IMR-90 (cell line): ENCODE results near the gene PZP. TPM values are rescaled to one million over a fixed set of nuclear protein-coding genes. Genes with fewer than 3 reads are reported as not detected.

Experiments
- ATAC-seq: fragments of 200-7000 bp; cut with Tn5 transposase; 2 replicates; pipeline ENCODE4 v1.9.1; 2020; ENCODE audit warnings: low read depth, mild to moderate bottlenecking, moderate library complexity
- BruUV-seq: library from RNA; stranded (reverse); fragments of 400-500 nt; replicated peaks from 2 replicates; lab custom pipeline; 2021; lab: Mats Ljungman, UMichigan
- CTCF ChIA-PET: fragments of 300-600 bp; formaldehyde crosslinking; extraction: SDS; loops from one replicate; lab custom pipeline; 2021; ENCODE audit warnings: antibody characterized with exemption; lab: Yijun Ruan, JAX
- POLR2A ChIA-PET: fragments of 300-600 bp; sonication (Branson Sonifier 250); formaldehyde crosslinking; loops from one replicate; lab custom pipeline; 2022; ENCODE audit warnings: antibody characterized with exemption; ENCODE audit not compliant: unreplicated experiment; lab: Charles Lee
- DNase-seq: peaks from one replicate; pipeline ENCODE4 v3.0.0; 2013
- H2AFZ ChIP-seq: replicated peaks from 2 replicates; pipeline ENCODE3; 2013; ENCODE audit warnings: low read length, mild to moderate bottlenecking; ENCODE audit not compliant: poor library complexity
- H2AK5ac ChIP-seq: 2 replicates; pipeline ENCODE4 v1.6.1; 2013; ENCODE audit warnings: low read depth, low read length, inconsistent platforms
- H2AK9ac ChIP-seq: replicated peaks from 2 replicates; pipeline ENCODE3; 2013; ENCODE audit warnings: mild to moderate bottlenecking, low read depth, low read length, moderate library complexity; ENCODE audit not compliant: poor library complexity
- H2BK120ac ChIP-seq: 2 replicates; pipeline ENCODE4 v1.6.1; 2013; ENCODE audit warnings: low read depth, low read length, inconsistent platforms
- H2BK15ac ChIP-seq: 3 replicates; pipeline ENCODE4 v1.6.1; 2013; ENCODE audit warnings: low read depth, low read length, inconsistent platforms
- H2BK20ac ChIP-seq: 2 replicates; pipeline ENCODE4 v1.6.1; 2013; ENCODE audit warnings: low read depth, mild to moderate bottlenecking, inconsistent platforms, low read length, moderate library complexity
- H2BK5ac ChIP-seq: 2 replicates; pipeline ENCODE4 v1.6.1; 2013; ENCODE audit warnings: mild to moderate bottlenecking, low read depth, low read length, inconsistent platforms; ENCODE audit not compliant: poor library complexity, severe bottlenecking
- H3K14ac ChIP-seq: replicated peaks from 2 replicates; pipeline ENCODE4 v1.6.1; 2013; ENCODE audit warnings: low read depth, low read length, inconsistent platforms
- H3K18ac ChIP-seq: 2 replicates; pipeline ENCODE4 v1.6.1; 2013; ENCODE audit warnings: low read depth, low read length, control low read depth
- H3K23ac ChIP-seq: 2 replicates; pipeline ENCODE4 v1.6.1; 2013; ENCODE audit warnings: low read depth, low read length, inconsistent platforms
- H3K27ac ChIP-seq: 2 replicates; pipeline ENCODE4 v1.5.1; 2013; ENCODE audit warnings: mild to moderate bottlenecking, control low read depth, low read length; ENCODE audit not compliant: insufficient read depth
- H3K27me3 ChIP-seq: 2 replicates; pipeline ENCODE4 v1.6.1; 2013; ENCODE audit warnings: low read length; ENCODE audit not compliant: control insufficient read depth, insufficient read depth
- H3K36me3 ChIP-seq: 2 replicates; pipeline ENCODE4 v1.6.1; 2013; ENCODE audit warnings: low read length, mixed read lengths; ENCODE audit not compliant: control insufficient read depth, insufficient read depth
- H3K4ac ChIP-seq: 2 replicates; pipeline ENCODE4 v1.6.1; 2013; ENCODE audit warnings: low read depth, low read length, inconsistent platforms
- H3K4me1 ChIP-seq: 2 replicates; pipeline ENCODE4 v1.6.1; 2013; ENCODE audit warnings: low read length, mixed read lengths; ENCODE audit not compliant: control insufficient read depth, insufficient read depth
- H3K4me2 ChIP-seq: 2 replicates; pipeline ENCODE4 v1.6.1; 2013; ENCODE audit warnings: low read depth, mild to moderate bottlenecking, control low read depth, low read length, moderate library complexity
- H3K4me3 ChIP-seq: 2 replicates; pipeline ENCODE4 v1.5.1; 2013; ENCODE audit warnings: low read depth, mild to moderate bottlenecking, control low read depth, low read length, moderate library complexity; ENCODE audit not compliant: insufficient read depth
- H3K56ac ChIP-seq: 2 replicates; pipeline ENCODE4 v1.6.1; 2013; ENCODE audit warnings: low read length, inconsistent platforms; ENCODE audit not compliant: insufficient read depth; ENCODE audit errors: extremely low read depth
- H3K79me1 ChIP-seq, 2 experiments: 2 replicates each; pipeline ENCODE4 v1.6.1; 2013; ENCODE audit warnings: low read length in 2 of 2, inconsistent platforms in 1 of 2, low read depth in 1 of 2
- H3K9ac ChIP-seq: 2 replicates; pipeline ENCODE4 v1.6.1; 2013; ENCODE audit warnings: low read depth, low read length, control low read depth
- H3K9me1 ChIP-seq: 2 replicates; pipeline ENCODE4 v1.6.1; 2013; ENCODE audit warnings: low read length, inconsistent platforms; ENCODE audit not compliant: insufficient read depth
- H3K9me3 ChIP-seq: 2 replicates; pipeline ENCODE4 v1.6.1; 2013; ENCODE audit warnings: low read length; ENCODE audit not compliant: control insufficient read depth, insufficient read depth
- H4K20me1 ChIP-seq: 2 replicates; pipeline ENCODE4 v1.6.1; 2013; ENCODE audit warnings: low read length, inconsistent platforms; ENCODE audit not compliant: insufficient read depth
- H4K5ac ChIP-seq: 2 replicates; pipeline ENCODE4 v1.6.1; 2013; ENCODE audit warnings: mild to moderate bottlenecking, low read depth, low read length, control low read depth
- H4K8ac ChIP-seq, 2 experiments: 2 replicates each; pipeline ENCODE4 v1.6.1; 2013; ENCODE audit warnings: low read depth in 2 of 2, low read length in 2 of 2, control low read depth in 1 of 2, inconsistent platforms in 1 of 2
- H4K91ac ChIP-seq: 2 replicates; pipeline ENCODE4 v1.6.1; 2013; ENCODE audit warnings: low read depth, low read length, inconsistent platforms; ENCODE audit not compliant: insufficient read depth
- BHLHE40 ChIP-seq: fragments of 150-350 bp; IDR thresholded peaks from 2 replicates; pipeline ENCODE4 v1.6.1; 2016; ENCODE audit warnings: mild to moderate bottlenecking, low read depth, low read length
- CEBPB ChIP-seq: IDR thresholded peaks from 2 replicates; pipeline ENCODE4 v1.6.1; 2012; ENCODE audit warnings: low read depth, low read length, improper control_type of control experiment
- CHD1 ChIP-seq: IDR thresholded peaks from 2 replicates; pipeline ENCODE4 v1.6.1; 2012; ENCODE audit warnings: low read depth, low read length, improper control_type of control experiment
- FOS ChIP-seq: fragments of 150-350 bp; IDR thresholded peaks from 2 replicates; pipeline ENCODE4 v1.6.1; 2016; ENCODE audit warnings: low read depth, low read length
- MAZ ChIP-seq: IDR thresholded peaks from 2 replicates; pipeline ENCODE4 v1.6.1; 2012; ENCODE audit warnings: low read depth, mild to moderate bottlenecking, low read length, improper control_type of control experiment, moderate library complexity, borderline replicate concordance
- MXI1 ChIP-seq: IDR thresholded peaks from 2 replicates; pipeline ENCODE4 v1.6.1; 2012; ENCODE audit warnings: low read depth, mild to moderate bottlenecking, low read length, moderate library complexity, borderline replicate concordance
- NFE2L2 ChIP-seq: fragments of 150-350 bp; IDR thresholded peaks from 2 replicates; pipeline ENCODE4 v1.6.1; 2016; ENCODE audit warnings: low read depth, mild to moderate bottlenecking, low read length
- POLR2A ChIP-seq: IDR thresholded peaks from 2 replicates; pipeline ENCODE4 v1.6.1; 2012; ENCODE audit warnings: mild to moderate bottlenecking, low read depth, low read length
- RAD21 ChIP-seq: IDR thresholded peaks from 2 replicates; pipeline ENCODE4 v1.6.1; 2012; ENCODE audit warnings: low read length, improper control_type of control experiment
- RCOR1 ChIP-seq: IDR thresholded peaks from 2 replicates; pipeline ENCODE4 v1.6.1; 2012; ENCODE audit warnings: mild to moderate bottlenecking, low read length, improper control_type of control experiment; ENCODE audit not compliant: insufficient replicate concordance
- RFX5 ChIP-seq: IDR thresholded peaks from 2 replicates; pipeline ENCODE4 v1.8.0; 2012; ENCODE audit warnings: low read depth, mild to moderate bottlenecking, low read length, moderate library complexity
- SMC3 ChIP-seq: fragments of 150-350 bp; IDR thresholded peaks from 2 replicates; pipeline ENCODE4 v1.6.1; 2016; ENCODE audit warnings: low read depth, mild to moderate bottlenecking, antibody characterized with exemption, low read length, moderate library complexity
- USF2 ChIP-seq: fragments of 150-350 bp; IDR thresholded peaks from 2 replicates; pipeline ENCODE4 v1.6.1; 2017; ENCODE audit warnings: mild to moderate bottlenecking, antibody characterized with exemption, low read length, low read depth
- WGBS, 2 experiments: methylation state at CpG; one replicate each; pipeline versions ENCODE4 v1.1.5 to v1.1.7; 2013; ENCODE audit warnings: missing lambda C conversion rate in 2 of 2; ENCODE audit not compliant: insufficient read length in 1 of 2; ENCODE audit errors: extremely low coverage in 2 of 2; 5-methylcytosine and 5-hydroxymethylcytosine counted together
- dilution Hi-C: fragments of 300-500 bp; cut with HindIII; formaldehyde crosslinking; loops from one replicate; pipeline ENCODE4 v1.14.3; 2018; ENCODE audit warnings: low sequenced_read_pairs; ENCODE audit not compliant: unreplicated experiment
- in situ Hi-C: fragments of 300-500 bp; cut with MboI; formaldehyde crosslinking; loops from 3 replicates; pipeline ENCODE4 v1.14.3; 2019; ENCODE audit warnings: low sequenced_read_pairs, inconsistent platforms, mixed read lengths
- intact Hi-C: fragments of 100-400 bp; cut with micrococcal nuclease; formaldehyde crosslinking; loops from 2 replicates; pipeline ENCODE4 v1.10.0; 2022
- polyA plus RNA-seq, 3 experiments: library from polyadenylated mRNA; depleted of rRNA; stranded (reverse); fragments of >200 nt; gene quantifications; 2 replicates each; pipeline ENCODE4 v1.2.3, GENCODE V29; 2012; ENCODE audit warnings: low replicate concordance in 1 of 3
- total RNA-seq: library from RNA; depleted of rRNA; stranded (reverse); fragments of >200 nt; gene quantifications from 2 replicates; pipeline ENCODE4 v1.2.3, GENCODE V29; 2012

The PZP gene
- total and polyA plus RNA-seq, 2 of the 4 experiments (the other 2 are of a cell fraction): not detected

GRCh38 chr12:9112076-9112853 lies 95.9 kb downstream of the PZP start:
- Histone ChIP-seq H3K27me3 (no peaks in the 10 kb centered on the region), H3K14ac (no peak overlapping the region), H3K79me1 (no peaks in the 10 kb centered on the region), H3K4me1 (no peaks in the 10 kb centered on the region), H3K27ac (no peak overlapping the region), H4K20me1 (no peaks in the 10 kb centered on the region), H3K4me3 (no peak overlapping the region), H2AFZ (no peak overlapping the region), H4K5ac (no peak overlapping the region), H2AK5ac (no peak overlapping the region), H3K18ac (no peak overlapping the region), H4K91ac (no peak overlapping the region), H3K36me3 (peaks cover 4% of the 10 kb centered on the region; the same call in 1 of the 2 replicates), H3K9me3 (no peaks in the 10 kb centered on the region), H2BK20ac (no peak overlapping the region), H3K23ac (no peak overlapping the region), H3K4ac (no peak overlapping the region), H2BK5ac (no peak overlapping the region), H2BK15ac (no peak overlapping the region), H3K9me1 (no peaks in the 10 kb centered on the region), H2AK9ac (no peak overlapping the region), H4K8ac (no peak overlapping the region), H3K56ac (no peak overlapping the region), H2BK120ac (no peak overlapping the region), H3K4me2 (no peak overlapping the region), H3K9ac (no peak overlapping the region)
- BruUV-seq: no TSS peak
- ChIA-PET CTCF (no interaction called here), POLR2A (no interaction called here)
- ATAC-seq: no peak
- TF ChIP-seq CEBPB (no peak), POLR2A (no peak), USF2 (no peak), MXI1 (no peak), CHD1 (no peak), RCOR1 (no peak), FOS (no peak), RAD21 (no peak), SMC3 (no peak), BHLHE40 (no peak), RFX5 (no peak), MAZ (no peak), NFE2L2 (no peak)
- DNase-seq: no peak
- in situ Hi-C loops: no loop called here
- intact Hi-C loops: no loop called here
- dilution Hi-C loops: no loop called here
- WGBS, 2 experiments: no CpG with 5 or more reads among the region's 6 CpGs
